H1 (cell line): ENCODE measurements around the gene FAR2. TPM values are rescaled to one million over a fixed set of nuclear protein-coding genes. Genes with fewer than 3 reads are reported as not detected.

ENCODE experiments used
- CTCF ChIA-PET: fragments of 300-600 bp; sonication (Branson Sonifier 250); formaldehyde crosslinking; loops from one replicate; lab custom pipeline; 2021; ENCODE audit not compliant: partially characterized antibody; lab: Charles Lee
- POLR2A ChIA-PET: fragments of 300-600 bp; sonication (Branson Sonifier 250); formaldehyde crosslinking; loops from one replicate; lab custom pipeline; 2021; ENCODE audit warnings: inconsistent platforms; ENCODE audit not compliant: partially characterized antibody; lab: Charles Lee
- DNase-seq, 2 experiments: peaks; one replicate each; pipeline versions ENCODE4 v3.0.0 to v3.0.0-alpha.2; 2010 to 2022; ENCODE audit warnings: low spot score in 2 of 2, low read depth in 1 of 2, mixed read lengths in 1 of 2
- FAIRE-seq: peaks from 2 replicates; lab custom pipeline; 2011; peaks lifted over from hg19 to GRCh38; lab: Jason Lieb, UNC
- H2AFZ ChIP-seq: 2 replicates; pipeline ENCODE4 v1.8.1; 2012; ENCODE audit warnings: low read length, inconsistent platforms
- H2AK5ac ChIP-seq: 2 replicates; pipeline ENCODE4 v1.6.1; 2013; ENCODE audit warnings: low read depth, low read length
- H2BK120ac ChIP-seq: replicated peaks from 2 replicates; pipeline ENCODE3; 2013; ENCODE audit warnings: low read depth, low read length, inconsistent platforms
- H2BK12ac ChIP-seq: 2 replicates; pipeline ENCODE4 v1.6.1; 2013; ENCODE audit warnings: low read depth, low read length
- H2BK15ac ChIP-seq: 2 replicates; pipeline ENCODE4 v1.6.1; 2013; ENCODE audit warnings: low read length
- H2BK20ac ChIP-seq: 2 replicates; pipeline ENCODE4 v1.6.1; 2013; ENCODE audit warnings: low read length
- H2BK5ac ChIP-seq: 2 replicates; pipeline ENCODE4 v1.6.1; 2013; ENCODE audit warnings: low read depth, low read length
- H3K14ac ChIP-seq: 2 replicates; pipeline ENCODE4 v1.6.1; 2013; ENCODE audit warnings: inconsistent platforms; ENCODE audit not compliant: insufficient read length
- H3K18ac ChIP-seq: 2 replicates; pipeline ENCODE4 v1.6.1; 2013; ENCODE audit warnings: low read length; ENCODE audit errors: extremely low read depth
- H3K23ac ChIP-seq: 2 replicates; pipeline ENCODE4 v1.6.1; 2013; ENCODE audit warnings: inconsistent platforms; ENCODE audit not compliant: insufficient read length
- H3K23me2 ChIP-seq: 2 replicates; pipeline ENCODE4 v1.6.1; 2013; ENCODE audit warnings: low read depth, low read length
- H3K27ac ChIP-seq: 2 replicates; pipeline ENCODE4 v1.6.1; 2011; ENCODE audit warnings: low read depth, low read length, inconsistent platforms
- H3K27me3 ChIP-seq, 4 experiments: replicated peaks in 1 of 4; 1 replicate in 1 of 4; 2 replicates in 3 of 4; pipeline versions ENCODE4 v1.6.1 to v1.8.1; 2011 to 2013; ENCODE audit warnings: low read length in 3 of 4, mild to moderate bottlenecking in 3 of 4, inconsistent platforms in 2 of 4, mixed read lengths in 2 of 4, moderate library complexity in 1 of 4; ENCODE audit not compliant: control insufficient read depth in 3 of 4, insufficient read depth in 3 of 4; ENCODE audit errors: extremely low read depth in 1 of 4
- H3K36me3 ChIP-seq, 4 experiments: 2 replicates each; pipeline versions ENCODE4 v1.6.1 to v1.8.1; 2011 to 2013; ENCODE audit warnings: mild to moderate bottlenecking in 4 of 4, low read length in 3 of 4, moderate library complexity in 2 of 4, control low read depth in 1 of 4, inconsistent platforms in 1 of 4; ENCODE audit not compliant: insufficient read depth in 4 of 4, control insufficient read depth in 2 of 4
- H3K4ac ChIP-seq: replicated peaks from 2 replicates; pipeline ENCODE3; 2013; ENCODE audit warnings: low read length, low read depth, mixed read lengths, inconsistent platforms; ENCODE audit not compliant: insufficient read length
- H3K4me1 ChIP-seq, 4 experiments: replicated peaks in 1 of 4; 1 replicate in 1 of 4; 2 replicates in 3 of 4; pipeline versions ENCODE4 v1.6.1 to v1.8.1; 2011 to 2013; ENCODE audit warnings: low read length in 3 of 4, inconsistent platforms in 2 of 4, mixed read lengths in 1 of 4; ENCODE audit not compliant: insufficient read depth in 4 of 4, control insufficient read depth in 3 of 4
- H3K4me2 ChIP-seq, 2 experiments: 2 replicates each; pipeline versions ENCODE4 v1.6.1 to v1.8.1; 2011 to 2013; ENCODE audit warnings: low read depth in 2 of 2, low read length in 2 of 2, control low read depth in 1 of 2, inconsistent platforms in 1 of 2, mild to moderate bottlenecking in 1 of 2; ENCODE audit not compliant: insufficient read depth in 1 of 2
- H3K4me3 ChIP-seq, 4 experiments: fragments of 200-600, 300-600 bp in 1 of 4; sonication (generic), shearing (Covaris generic), sonication (Bioruptor Twin) in 1 of 4; 2 replicates each; pipeline versions ENCODE4 v1.5.1 to v1.8.1; 2011 to 2016; ENCODE audit warnings: low read length in 4 of 4, low read depth in 3 of 4, control low read depth in 2 of 4, inconsistent platforms in 2 of 4, mild to moderate bottlenecking in 2 of 4, mixed read lengths in 1 of 4, moderate library complexity in 1 of 4; ENCODE audit not compliant: insufficient read depth in 2 of 4; ENCODE audit errors: extremely low read depth in 1 of 4
- H3K56ac ChIP-seq: replicated peaks from 2 replicates; pipeline ENCODE3; 2013; ENCODE audit warnings: low read depth, mild to moderate bottlenecking, mixed read lengths, low read length, inconsistent platforms; ENCODE audit not compliant: insufficient read length
- H3K79me1 ChIP-seq: 2 replicates; pipeline ENCODE4 v1.6.1; 2013; ENCODE audit warnings: low read depth, low read length, control low read depth
- H3K79me2 ChIP-seq, 2 experiments: 2 replicates each; pipeline versions ENCODE4 v1.6.1 to v1.8.1; 2012 to 2013; ENCODE audit warnings: low read length in 2 of 2, mild to moderate bottlenecking in 2 of 2, inconsistent platforms in 1 of 2; ENCODE audit not compliant: insufficient read depth in 2 of 2, control insufficient read depth in 1 of 2
- H3K9ac ChIP-seq, 4 experiments: replicated peaks in 1 of 4; 1 replicate in 1 of 4; 2 replicates in 3 of 4; pipeline versions ENCODE4 v1.6.1 to v1.8.1; 2011 to 2013; ENCODE audit warnings: low read depth in 3 of 4, low read length in 3 of 4, control low read depth in 2 of 4, mild to moderate bottlenecking in 2 of 4, moderate library complexity in 2 of 4, inconsistent platforms in 1 of 4; ENCODE audit errors: extremely low read depth in 1 of 4
- H3K9me3 ChIP-seq, 2 experiments: 2 replicates each; pipeline versions ENCODE4 v1.6.1 to v1.8.1; 2012 to 2013; ENCODE audit warnings: mild to moderate bottlenecking in 2 of 2, moderate library complexity in 2 of 2, control low read depth in 1 of 2, inconsistent platforms in 1 of 2, low read depth in 1 of 2, low read length in 1 of 2, mixed read lengths in 1 of 2; ENCODE audit not compliant: insufficient read depth in 2 of 2
- H4K20me1 ChIP-seq, 2 experiments: replicated peaks in 1 of 2; 2 replicates each; pipeline versions ENCODE3 to v1.8.1; 2011 to 2013; ENCODE audit warnings: inconsistent platforms in 2 of 2, low read length in 2 of 2, mild to moderate bottlenecking in 1 of 2; ENCODE audit not compliant: insufficient read depth in 2 of 2, control insufficient read depth in 1 of 2
- H4K5ac ChIP-seq: 2 replicates; pipeline ENCODE4 v1.6.1; 2013; ENCODE audit warnings: low read length, low read depth, mixed read lengths, inconsistent platforms; ENCODE audit not compliant: insufficient read length
- H4K8ac ChIP-seq: 2 replicates; pipeline ENCODE4 v1.8.0; 2013; ENCODE audit warnings: mild to moderate bottlenecking, moderate library complexity, low read length, inconsistent platforms; ENCODE audit not compliant: insufficient read depth; ENCODE audit errors: extremely low read depth
- H4K91ac ChIP-seq: replicated peaks from 2 replicates; pipeline ENCODE3; 2013; ENCODE audit warnings: low read length, mixed read lengths, inconsistent platforms; ENCODE audit not compliant: insufficient read length
- ASH2L ChIP-seq: fragments of 200-600, 300-600 bp; sonication (generic); IDR thresholded peaks from one replicate; pipeline ENCODE4 v1.7.1; 2017; ENCODE audit warnings: low read length
- BCL11A ChIP-seq, 2 experiments: IDR thresholded peaks; one replicate each; pipeline ENCODE4 v1.6.1; 2011; ENCODE audit warnings: low read depth in 2 of 2, low read length in 2 of 2, mild to moderate bottlenecking in 2 of 2
- CBX8 ChIP-seq: fragments of 300-800, 300-1000 bp; sonication (generic); IDR thresholded peaks from 2 replicates; pipeline ENCODE4 v1.7.1; 2016; ENCODE audit warnings: low read depth, low read length, borderline replicate concordance
- EGR1 ChIP-seq: IDR thresholded peaks from 2 replicates; pipeline ENCODE4 v1.6.1; 2011; ENCODE audit warnings: low read depth, low read length, borderline replicate concordance
- EP300 ChIP-seq, 2 experiments: IDR thresholded peaks; 1 replicate in 1 of 2; 2 replicates in 1 of 2; pipeline ENCODE4 v1.6.1; 2011 to 2012; ENCODE audit warnings: low read depth in 2 of 2, low read length in 2 of 2, mild to moderate bottlenecking in 2 of 2, borderline replicate concordance in 1 of 2, inconsistent platforms in 1 of 2, moderate library complexity in 1 of 2
- GTF2F1 ChIP-seq: IDR thresholded peaks from 2 replicates; pipeline ENCODE4 v1.6.1; 2012; ENCODE audit warnings: low read depth, low read length, improper control_type of control experiment, borderline replicate concordance
- KDM5A ChIP-seq: fragments of 200-600 bp; IDR thresholded peaks from 2 replicates; pipeline ENCODE4 v1.7.1; 2012; ENCODE audit warnings: mild to moderate bottlenecking, low read length, inconsistent platforms, mixed read lengths
- NANOG ChIP-seq: IDR thresholded peaks from 2 replicates; pipeline ENCODE4 v1.6.1; 2011; ENCODE audit warnings: low read length, low read depth, mild to moderate bottlenecking, inconsistent platforms; ENCODE audit not compliant: insufficient read depth, poor library complexity, severe bottlenecking
- PHF8 ChIP-seq: fragments of 200-600 bp; sonication (generic); conservative IDR thresholded peaks from 2 replicates; pipeline ENCODE4 v1.7.1; 2012; ENCODE audit warnings: low read depth, mild to moderate bottlenecking, inconsistent platforms, low read length, moderate library complexity
- POLR2AphosphoS5 ChIP-seq: IDR thresholded peaks from 2 replicates; pipeline ENCODE4 v1.6.1; 2011; ENCODE audit warnings: low read depth, low read length
- RAD21 ChIP-seq, 2 experiments: IDR thresholded peaks in 1 of 2; conservative IDR thresholded peaks in 1 of 2; 2 replicates each; pipeline ENCODE4 v1.6.1; 2011; ENCODE audit warnings: low read depth in 2 of 2, low read length in 2 of 2, improper control_type of control experiment in 1 of 2, inconsistent platforms in 1 of 2, mild to moderate bottlenecking in 1 of 2, moderate library complexity in 1 of 2
- SAP30 ChIP-seq: fragments of 300-600 bp; sonication (generic); IDR thresholded peaks from 2 replicates; pipeline ENCODE4 v1.7.1; 2012; ENCODE audit warnings: low read length, moderate library complexity, mild to moderate bottlenecking, inconsistent platforms; ENCODE audit not compliant: insufficient read depth, insufficient replicate concordance
- SIX5 ChIP-seq: IDR thresholded peaks from 2 replicates; pipeline ENCODE4 v1.6.1; 2011; ENCODE audit warnings: mild to moderate bottlenecking, low read depth, low read length
- TBP ChIP-seq: IDR thresholded peaks from 2 replicates; pipeline ENCODE4 v1.6.1; 2011; ENCODE audit warnings: low read depth, low read length, improper control_type of control experiment
- WGBS, 2 experiments: shearing (Covaris generic) in 1 of 2; methylation state at CpG; one replicate each; pipeline versions ENCODE4 v1.1.6 to v1.1.7; 2013 to 2015; ENCODE audit warnings: low lambda C conversion rate in 2 of 2, mixed read lengths in 2 of 2, inconsistent platforms in 1 of 2, low coverage in 1 of 2, missing lambda C conversion rate in 1 of 2; ENCODE audit not compliant: insufficient replicate concordance in 2 of 2, insufficient coverage in 1 of 2, insufficient read length in 1 of 2; ENCODE audit errors: extremely low coverage in 1 of 2, missing lambda C conversion rate in 1 of 2; 5-methylcytosine and 5-hydroxymethylcytosine counted together
- polyA plus RNA-seq, 7 experiments: library from polyadenylated mRNA; depleted of rRNA in 3 of 7; stranded (reverse) in 5 of 7; unstranded in 2 of 7; fragments of >200 nt in 5 of 7; fragments of 200-250 nt in 2 of 7; gene quantifications; 1 replicate in 5 of 7; 2 replicates in 1 of 7; 4 replicates in 1 of 7; pipeline versions ENCODE4 v1.2.1 to v1.2.3, GENCODE V29; 2011 to 2013; ENCODE audit warnings: missing spikeins in 2 of 7, mixed read lengths in 2 of 7
- total RNA-seq: library from RNA; stranded (reverse); fragmentation: NEBNext Ultra II Directional; extraction: Animal tissue kit (Norgen Biotek cat#: 25700); gene quantifications from 2 replicates; pipeline ENCODE4 v1.2.1, GENCODE V29; 2021

FAR2 gene
- total and polyA plus RNA-seq, 2 of the 8 experiments (the other 6 are each of a cell fraction or from before 2014, with no cell fraction given) = 24.0 to 24.1 TPM

DNA sequence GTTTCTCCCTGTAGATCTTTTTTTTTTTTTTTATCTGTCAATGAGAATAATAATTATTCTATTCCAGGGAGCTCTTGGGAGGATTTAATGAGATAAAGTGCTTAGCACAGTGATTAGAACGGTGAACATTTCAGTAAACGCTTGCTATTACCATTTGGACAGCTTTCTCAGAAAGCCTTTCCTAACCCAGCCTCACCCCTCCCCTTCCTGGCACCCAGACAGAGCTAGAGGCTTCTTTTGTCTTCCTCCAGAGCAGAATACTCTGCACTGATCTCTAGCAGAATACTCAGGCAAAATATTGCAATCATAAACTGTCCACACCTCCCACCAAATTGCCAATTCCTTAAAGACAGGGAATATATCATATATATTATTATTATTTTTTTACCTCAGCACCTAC lies 165.3 kb downstream of the FAR2 start:
- Histone ChIP-seq H4K20me1 (no peaks in the 10 kb centered on the region), H2AFZ (no peak overlapping the region), H3K23me2 (no peaks in the 10 kb centered on the region), H4K91ac (no peak overlapping the region), H2BK12ac (no peak overlapping the region), H2AK5ac (no peak overlapping the region), H2BK120ac (no peak overlapping the region), H3K27me3 (no peaks in the 10 kb centered on the region), H3K27ac (no peak overlapping the region), H4K5ac (no peak overlapping the region), H3K36me3 (no peaks in the 10 kb centered on the region), H3K79me2 (no peaks in the 10 kb centered on the region), H3K79me1 (no peaks in the 10 kb centered on the region), H3K9me3 (no peaks in the 10 kb centered on the region), H2BK5ac (no peak overlapping the region), H2BK20ac (no peak overlapping the region), H2BK15ac (no peak overlapping the region), H3K4me3 (no peak overlapping the region), H4K8ac (no peak overlapping the region), H3K56ac (no peak overlapping the region), H3K18ac (no peak overlapping the region), H3K4me1 (0 out of 7 replicates have a peak, but pooled peaks cover 0 to 3% (median 0%) of the 10 kb centered on the region in 4 experiments), H3K4me2 (no peak overlapping the region), H3K4ac (no peak overlapping the region), H3K9ac (no peak overlapping the region), H3K14ac (no peak overlapping the region), H3K23ac (no peak overlapping the region)
- DNase-seq (no peak), FAIRE-seq (no peak)
- ChIA-PET POLR2A (interaction anchor here (0.9 kb wide), 1 partner anchor 67 kb away, joined by 3 read pairs; the partner anchor contains the start of gene ERGIC2), CTCF (no interaction called here)
- no peak for TF ChIP-seq EP300 (IDR thresholded peaks at IDR 0.05; ENCODE audit: borderline replicate concordance in 1 of 2, low read depth in 2 of 2, low read length in 2 of 2)
- TF ChIP-seq POLR2AphosphoS5 = no peak
- no peak for TF ChIP-seq PHF8
- TF ChIP-seq SIX5 = no peak
- TF ChIP-seq RAD21 (IDR thresholded peaks at IDR 0.05 in 1 of 2, conservative IDR thresholded peaks at IDR 0.05 in 1 of 2; ENCODE audit: low read depth in 2 of 2, low read length in 2 of 2) = no peak
- no peak for TF ChIP-seq BCL11A (IDR thresholded peaks at IDR 0.05; ENCODE audit: low read depth in 2 of 2, low read length in 2 of 2)
- no peak for TF ChIP-seq NANOG
- no peak for TF ChIP-seq ASH2L
- TF ChIP-seq GTF2F1 = no peak
- TF ChIP-seq CBX8 = no peak
- no peak for TF ChIP-seq EGR1
- no peak for TF ChIP-seq SAP30
- no peak for TF ChIP-seq TBP
- TF ChIP-seq KDM5A = no peak
- 96% methylated on average over 2 of the region's 2 CpGs; no CpG with 5 or more reads in 1 of the 2 experiments for WGBS, 2 experiments
